HG03575 (cell line): ENCODE measurements around the gene CLDN16.

ENCODE experiments used
- ATAC-seq: cut with Tn5 transposase; IDR thresholded peaks from one replicate; pipeline ENCODE4 v1.9.1; 2021; ENCODE audit not compliant: unreplicated experiment, insufficient number of reproducible peaks, low FRiP score; ENCODE audit errors: extremely low read depth

The CLDN16 gene, protein sequence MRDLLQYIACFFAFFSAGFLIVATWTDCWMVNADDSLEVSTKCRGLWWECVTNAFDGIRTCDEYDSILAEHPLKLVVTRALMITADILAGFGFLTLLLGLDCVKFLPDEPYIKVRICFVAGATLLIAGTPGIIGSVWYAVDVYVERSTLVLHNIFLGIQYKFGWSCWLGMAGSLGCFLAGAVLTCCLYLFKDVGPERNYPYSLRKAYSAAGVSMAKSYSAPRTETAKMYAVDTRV

GRCh38 chr3:190387578-190388213, at the start of gene CLDN16:
Gene CLDN16, plus strand, starts transcription at chr3:190388163. Its CDS starts 167 bp downstream, at chr3:190388330.
- no peak for ATAC-seq

DNA sequence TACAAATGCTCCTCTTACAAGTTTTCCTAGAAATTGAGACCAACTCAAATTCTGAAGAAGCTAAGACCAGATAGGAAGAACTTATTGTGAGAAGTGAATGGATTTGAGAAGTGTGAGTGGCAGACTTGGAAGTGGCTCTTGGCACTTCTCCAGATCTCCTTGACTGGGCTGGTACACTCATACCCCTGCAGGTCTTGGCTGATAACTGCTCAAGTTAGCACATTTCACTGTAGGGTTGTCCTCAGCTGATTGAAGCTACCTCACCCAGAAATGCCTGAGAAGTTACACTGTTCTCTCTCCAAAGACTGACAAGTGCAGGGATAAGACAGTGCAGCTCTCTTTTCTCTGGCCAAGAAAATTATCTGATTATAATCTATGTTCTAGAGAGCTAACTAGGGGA, 49.2 kb upstream of the CLDN16 start:
- no peak for ATAC-seq

DNA sequence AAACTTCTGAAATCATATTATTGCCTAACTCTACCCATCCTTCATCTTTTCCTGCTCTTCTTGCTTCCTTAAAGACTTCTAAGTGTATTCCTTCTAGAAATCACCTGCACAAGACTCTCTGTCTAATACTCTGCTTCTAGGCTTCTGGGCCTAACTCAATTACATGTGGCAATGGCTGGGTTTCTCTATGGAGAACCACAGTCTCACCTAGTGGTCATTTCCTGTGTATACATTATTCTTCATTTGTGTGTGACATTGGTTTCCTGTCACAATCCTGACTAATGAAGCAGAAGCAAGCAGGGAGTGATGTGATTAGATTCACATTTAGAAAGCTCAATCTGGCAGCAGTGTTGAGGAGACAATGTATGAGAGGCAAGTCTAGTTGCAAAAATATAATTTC, 48.8 kb upstream of the CLDN16 start:
- ATAC-seq = no peak

DNA sequence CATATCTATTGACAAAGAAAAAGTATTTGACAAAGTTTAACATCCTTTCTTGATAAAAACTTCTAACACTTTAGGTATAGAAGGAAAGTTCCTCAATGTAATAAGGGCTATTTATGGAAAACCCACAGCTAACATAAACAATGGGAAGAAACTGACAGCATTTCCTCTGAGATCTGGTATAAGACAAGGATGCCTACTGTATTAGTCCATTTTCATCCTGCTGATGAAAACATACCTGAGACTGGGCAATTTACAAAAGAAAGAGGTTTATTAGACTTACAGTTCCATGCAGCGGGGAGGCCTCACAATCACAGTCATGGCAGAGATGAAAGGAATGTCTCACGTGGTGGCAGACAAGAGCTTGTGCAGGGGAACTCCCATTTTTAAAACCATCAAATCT, 47.9 kb upstream of the CLDN16 start:
- ATAC-seq = no peak

- no peak for ATAC-seq
Measured at GRCh38 chr3:190345027-190345821, 42.7 kb upstream of the CLDN16 start.

DNA sequence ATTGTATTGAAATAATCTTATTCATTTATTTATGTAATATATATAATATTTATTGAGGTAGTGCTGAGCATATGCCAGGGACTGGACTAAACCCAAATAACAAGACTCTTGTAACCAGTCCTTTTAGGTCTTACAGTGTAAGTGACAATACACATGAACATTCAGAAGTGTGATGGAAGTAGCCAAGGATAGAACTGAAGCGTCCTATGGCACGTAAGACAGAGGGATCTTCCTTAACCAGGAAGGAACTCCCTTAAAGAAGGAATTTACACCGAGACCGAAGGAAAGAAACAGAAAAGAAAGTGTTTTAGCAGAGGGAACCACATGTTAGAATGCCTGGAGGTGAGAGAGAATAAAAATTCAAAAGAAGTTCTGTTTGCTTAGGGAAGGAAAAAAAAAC, 42.1 kb upstream of the CLDN16 start:
- ATAC-seq = no peak

- no peak for ATAC-seq
Measured at GRCh38 chr3:190346541-190346940, 41.4 kb upstream of the CLDN16 start.

GRCh38 chr3:190352861-190353457, 35.0 kb upstream of the CLDN16 start:
- ATAC-seq = no peak

DNA sequence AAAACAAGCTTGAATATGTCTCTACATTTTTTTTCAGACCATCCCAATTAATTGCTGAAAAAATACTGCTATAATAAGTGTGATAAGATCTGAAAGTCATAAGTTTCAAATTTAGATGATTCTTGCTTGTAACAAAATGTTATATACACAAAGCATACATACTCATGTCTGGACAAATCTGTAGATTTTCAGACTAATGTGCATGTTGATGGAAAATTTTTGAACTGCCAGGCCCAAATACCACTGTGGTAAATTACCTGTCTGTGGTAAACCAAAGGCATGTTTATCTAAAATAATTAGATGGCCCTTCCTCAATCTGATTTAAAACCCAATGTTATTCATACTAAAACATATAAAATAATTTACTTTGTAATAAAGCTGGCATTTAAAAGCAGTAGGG, 31.7 kb upstream of the CLDN16 start:
- ATAC-seq = no peak

- no peak for ATAC-seq
Measured at GRCh38 chr3:190357468-190357867, 30.5 kb upstream of the CLDN16 start.

DNA sequence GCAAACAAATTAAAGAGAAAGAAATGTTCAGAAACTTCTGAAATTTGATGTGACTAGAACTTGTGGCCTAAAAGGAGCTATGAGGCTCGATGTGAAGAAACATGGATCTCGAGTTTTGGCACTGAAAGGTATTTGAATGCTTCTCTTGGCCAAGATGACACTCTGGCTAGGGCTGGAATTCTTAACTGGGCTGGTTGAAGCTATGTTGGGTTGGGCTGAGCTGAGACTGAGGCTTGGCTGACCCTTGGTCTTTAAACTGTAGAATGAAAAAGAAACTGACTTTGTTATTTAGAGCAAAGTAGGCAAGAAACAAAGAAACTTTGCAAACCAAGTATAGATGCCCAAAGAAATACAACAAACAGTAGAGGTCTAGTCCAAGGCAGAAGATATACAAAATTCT, 28.1 kb upstream of the CLDN16 start:
- no peak for ATAC-seq

DNA sequence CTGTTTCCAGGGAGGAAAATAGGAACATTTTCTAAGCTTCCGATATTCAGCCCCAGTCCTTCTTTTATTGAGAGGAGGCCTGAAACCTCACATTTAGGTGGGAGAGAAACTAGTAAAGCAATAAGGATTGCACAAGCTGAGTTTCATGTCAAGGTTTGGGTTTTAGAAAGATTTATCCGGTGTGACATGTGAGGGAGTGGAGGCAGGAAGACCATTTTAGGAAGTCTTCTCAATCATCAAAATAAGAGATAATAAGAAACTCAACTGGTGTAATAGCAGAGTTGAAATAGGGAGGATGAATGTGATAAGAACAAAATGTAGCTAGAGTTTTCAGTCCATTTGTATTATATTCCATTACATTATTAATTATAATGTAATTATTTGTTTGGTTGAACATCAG, 27.7 kb upstream of the CLDN16 start:
- ATAC-seq = no peak

GRCh38 chr3:190361791-190362190, 26.2 kb upstream of the CLDN16 start:
- no peak for ATAC-seq

DNA sequence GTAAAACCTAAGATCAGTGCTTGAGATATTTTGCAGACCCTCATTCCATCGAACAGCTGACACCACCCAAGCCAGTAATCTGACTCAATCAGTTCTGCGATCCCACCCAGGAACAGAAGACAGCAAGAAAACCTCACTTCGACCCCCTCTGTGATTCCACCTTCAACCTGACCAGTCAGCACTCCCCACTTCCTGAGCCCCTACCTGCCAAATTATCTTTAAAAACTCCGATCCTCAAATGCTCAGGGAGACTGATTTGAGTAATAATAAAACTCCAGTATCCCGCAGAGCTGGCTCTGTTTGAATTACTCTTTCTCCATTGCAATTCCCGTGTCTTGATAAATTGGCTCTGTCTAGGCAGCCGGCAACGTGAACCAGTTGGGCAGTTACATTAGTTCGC, 25.7 kb upstream of the CLDN16 start:
- no peak for ATAC-seq

DNA sequence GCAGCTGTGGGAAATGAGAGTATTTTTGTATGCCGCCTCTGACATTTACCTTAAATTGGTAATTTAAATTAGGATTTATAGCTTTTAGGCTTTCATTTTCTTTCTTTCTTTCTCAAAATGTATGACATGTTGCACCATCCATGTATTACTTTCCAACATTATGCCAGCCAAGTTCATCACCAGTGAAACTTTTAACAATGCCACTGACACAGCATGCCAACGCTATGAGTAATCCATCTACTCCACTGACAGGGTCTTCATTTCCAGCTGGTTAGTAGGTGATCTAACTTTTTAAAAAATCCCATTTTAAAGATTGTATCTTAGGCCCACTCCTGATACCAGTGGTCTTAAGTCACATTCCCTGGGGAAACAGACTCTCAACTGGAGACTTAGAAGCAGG, 21.8 kb upstream of the CLDN16 start:
- no peak for ATAC-seq

GRCh38 chr3:190368881-190369280, 19.1 kb upstream of the CLDN16 start:
- no peak for ATAC-seq

- ATAC-seq = no peak
Measured at GRCh38 chr3:190369668-190370295, 18.2 kb upstream of the CLDN16 start.

- ATAC-seq = no peak
Measured at GRCh38 chr3:190370369-190370768, 17.6 kb upstream of the CLDN16 start.

DNA sequence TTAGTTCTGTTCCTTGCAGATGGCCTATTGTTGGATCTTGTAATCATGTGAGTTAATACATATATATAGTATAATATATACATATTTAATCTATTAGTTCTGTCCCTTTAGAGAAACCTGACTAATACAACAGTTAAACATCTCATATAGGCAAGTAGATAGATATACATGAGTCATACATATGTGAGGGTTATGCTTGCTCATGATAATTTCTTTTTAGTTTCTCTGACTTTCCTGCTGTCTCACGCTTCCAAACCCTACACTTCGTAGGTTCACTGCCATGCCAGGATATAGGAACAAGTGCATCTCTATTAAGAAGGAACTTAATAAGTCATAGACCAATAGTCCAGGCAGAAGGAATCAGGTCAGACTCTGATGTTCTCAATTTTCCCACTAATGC, 16.8 kb upstream of the CLDN16 start:
- no peak for ATAC-seq
